Stomach (tissue), 9 donors: Measurements from ENCODE around the gene FAF2. TPM values are rescaled to one million over a fixed set of nuclear protein-coding genes. Genes with fewer than 3 reads are reported as not detected.

Experiments used
- DNase-seq, 2 donors: peaks; one replicate each; pipeline versions ENCODE4 v3.0.0 to v3.0.0-alpha.2; 2013 to 2019
- H3K27ac ChIP-seq, 5 donors: fragments of 200-600 bp in 4 of 5; sonication (generic) in 4 of 5; one replicate each; pipeline ENCODE4 v1.5.1; 2013 to 2019; ENCODE audit warnings: mild to moderate bottlenecking in 1 of 5, moderate library complexity in 1 of 5
- H3K27me3 ChIP-seq, 3 donors: fragments of 200-600 bp; sonication (generic); one replicate each; pipeline ENCODE4 v1.5.1; 2017 to 2019; ENCODE audit warnings: mixed run types in 1 of 3
- H3K36me3 ChIP-seq, 4 donors: fragments of 200-600 bp; sonication (generic); 1 replicate in 3 of 4; 2 replicates in 1 of 4; pipeline ENCODE4 v1.5.1; 2016 to 2019
- H3K4me1 ChIP-seq, 4 donors: fragments of 200-600 bp; sonication (generic); one replicate each; pipeline ENCODE4 v1.5.1; 2016 to 2019
- H3K4me3 ChIP-seq, 4 donors: fragments of 200-600 bp; sonication (generic) in 3 of 4; one replicate each; pipeline ENCODE4 v1.5.1; 2016 to 2019; ENCODE audit warnings: mild to moderate bottlenecking in 1 of 4
- H3K9me3 ChIP-seq, 4 donors: fragments of 200-600 bp; sonication (generic); one replicate each; pipeline ENCODE4 v1.5.1; 2016 to 2019
- CTCF ChIP-seq, 7 experiments: fragments of 450-650 bp in 4 of 7; fragments of 200-600 bp in 3 of 7; sonication (generic) in 3 of 7; IDR thresholded peaks; one replicate each; pipeline ENCODE4 v1.5.1; 2016 to 2019; ENCODE audit warnings: antibody characterized with exemption in 7 of 7, control low read depth in 2 of 7, mild to moderate bottlenecking in 1 of 7
- EP300 ChIP-seq: sonication (generic); formaldehyde crosslinking; IDR thresholded peaks from one replicate; pipeline ENCODE4 v1.6.1; 2017; ENCODE audit warnings: antibody characterized with exemption
- POLR2A ChIP-seq, 4 donors: fragments of 450-650 bp; IDR thresholded peaks; one replicate each; pipeline ENCODE4 v1.6.1; 2016; ENCODE audit warnings: antibody characterized with exemption in 4 of 4, control low read depth in 2 of 4, mild to moderate bottlenecking in 1 of 4, moderate library complexity in 1 of 4
- POLR2AphosphoS5 ChIP-seq, 3 donors: sonication (generic); formaldehyde crosslinking; IDR thresholded peaks; one replicate each; pipeline ENCODE4 v1.6.1; 2016; ENCODE audit warnings: antibody characterized with exemption in 3 of 3
- WGBS, 5 donors: extraction: QIAGEN DNeasy Blood & Tissue Kit in 3 of 5; methylation state at CpG; one replicate each; pipeline versions ENCODE4 v1.1.5 to v1.1.7; 2013 to 2018; 5-methylcytosine and 5-hydroxymethylcytosine counted together
- intact Hi-C: fragments of 100-400 bp; cut with DNase I; formaldehyde crosslinking; loops from one replicate; pipeline ENCODE4 v1.15.1; 2023; ENCODE audit warnings: low total_unique reads
- polyA plus RNA-seq, 3 donors: library from polyadenylated mRNA; stranded (reverse); fragments of 200-250 nt; gene quantifications; one replicate each; pipeline ENCODE4 v1.2.3, GENCODE V29; 2013
- total RNA-seq, 5 donors: library from RNA; depleted of rRNA; stranded (reverse); fragments of >200 nt; gene quantifications; one replicate each; pipeline versions ENCODE4 v1.1.0 to v1.2.3, GENCODE V29; 2014 to 2016
- donor health status: healthy with polysubstance abuse.
- donor health status: Bipolar disorder and iron deficiency.
- donor health status: healthy.

The FAF2 gene
- total and polyA plus RNA-seq, 8 donors = 5.7 to 57.2 (median 22.6) TPM

- no peaks in the 10 kb centered on the region for H3K27me3 ChIP-seq
- TF ChIP-seq EP300 (no peak), CTCF (IDR thresholded peaks at IDR 0.05) (no peak), POLR2AphosphoS5 (IDR thresholded peaks at IDR 0.05) (no peak), POLR2A (IDR thresholded peaks at IDR 0.05) (no peak)
- intact Hi-C loops = no loop called here
- peaks cover 0 to 9% (median 3%) of the 10 kb centered on the region in 4 donors for H3K36me3 ChIP-seq
- WGBS, 5 donors = 92 to 96% (median 95%) methylated on average over 7 of the region's 7 CpGs
- no peaks in the 10 kb centered on the region for H3K9me3 ChIP-seq
- no peak overlapping the region for H3K4me3 ChIP-seq
- H3K27ac ChIP-seq = no peak overlapping the region
- H3K4me1 ChIP-seq = peaks cover 13 to 58% (median 39%) of the 10 kb centered on the region in 4 donors
- DNase-seq = no peak
These were observed 15.1 kb downstream of the FAF2 start for GRCh38 chr5:176463113-176463764.

GRCh38 chr5:176466245-176466871 is 18.2 kb downstream of the FAF2 start:
- peak in 1 of 2 donors; percentile 12 for DNase-seq
- no peaks in the 10 kb centered on the region for H3K9me3 ChIP-seq
- 26 to 42% (median 35%) methylated on average over 6 of the region's 6 CpGs for WGBS, 5 donors
- peaks cover 13 to 45% (median 35%) of the 10 kb centered on the region in 4 donors for H3K4me1 ChIP-seq
- TF ChIP-seq POLR2A (IDR thresholded peaks at IDR 0.05) (no peak), CTCF (IDR thresholded peaks at IDR 0.05) (no peak), POLR2AphosphoS5 (IDR thresholded peaks at IDR 0.05) (peak in 2 of 3 donors; percentile 32 to 37), EP300 (no peak)
- peaks cover 4 to 15% (median 10%) of the 10 kb centered on the region in 4 donors for H3K36me3 ChIP-seq
- no peaks in the 10 kb centered on the region for H3K27me3 ChIP-seq
- peak overlapping the region in 3 of 5 donors; percentile 7 to 35 (median 27) for H3K27ac ChIP-seq
- intact Hi-C loops = no loop called here
- H3K4me3 ChIP-seq = no peak overlapping the region

DNA sequence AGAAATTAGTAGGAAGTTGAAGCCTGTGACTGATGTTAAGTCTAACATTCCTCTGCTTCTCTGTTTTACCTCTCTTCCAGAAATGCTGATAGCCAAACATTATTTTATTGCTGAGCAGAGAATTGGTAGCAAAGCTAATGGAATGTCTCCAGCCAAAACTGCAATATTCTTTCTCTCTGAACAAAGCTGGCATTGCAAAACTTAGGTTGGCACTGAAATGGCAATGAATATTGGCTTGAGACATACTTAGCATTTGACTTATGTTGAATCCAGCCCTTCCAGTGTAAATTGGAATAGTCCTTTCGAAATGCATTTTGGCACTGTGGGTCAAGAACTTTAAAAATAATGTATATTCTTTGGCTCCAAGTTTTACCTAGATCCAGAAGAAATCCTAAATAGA is 21.1 kb downstream of the FAF2 start:
- H3K9me3 ChIP-seq = no peaks in the 10 kb centered on the region
- no peak for DNase-seq
- H3K4me1 ChIP-seq = peaks cover 13 to 43% (median 27%) of the 10 kb centered on the region in 4 donors
- no peak for TF ChIP-seq EP300
- no peak for TF ChIP-seq POLR2A (IDR thresholded peaks at IDR 0.05)
- no peak for TF ChIP-seq POLR2AphosphoS5 (IDR thresholded peaks at IDR 0.05)
- no peak for TF ChIP-seq CTCF (IDR thresholded peaks at IDR 0.05)
- intact Hi-C loops = no loop called here
- no peak overlapping the region for H3K4me3 ChIP-seq
- peaks cover 4 to 26% (median 14%) of the 10 kb centered on the region in 4 donors for H3K36me3 ChIP-seq
- no peak overlapping the region for H3K27ac ChIP-seq
- WGBS, 5 donors = 93 to 98% (median 97%) methylated on average over 1 of the region's 1 CpG
- H3K27me3 ChIP-seq = no peaks in the 10 kb centered on the region

DNA sequence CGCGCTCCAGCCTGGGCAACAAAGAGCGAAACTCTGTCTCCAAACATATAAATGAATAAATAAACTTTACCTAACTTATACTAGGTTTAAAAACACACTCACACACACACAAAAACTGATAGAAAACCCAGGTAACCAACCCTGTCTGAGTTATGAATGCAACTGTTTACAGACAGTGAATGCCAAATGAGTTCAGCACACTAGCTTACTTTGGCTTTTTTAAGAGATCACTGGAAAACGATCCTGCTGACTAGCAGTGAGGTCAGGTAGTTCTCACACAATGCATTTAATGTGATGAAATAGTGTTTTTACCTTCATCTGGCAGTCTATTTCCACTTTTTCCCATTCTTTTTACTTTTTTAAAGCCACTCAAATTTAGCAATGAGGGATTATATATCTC is 22.4 kb downstream of the FAF2 start:
- Histone ChIP-seq H3K9me3 (no peaks in the 10 kb centered on the region), H3K27ac (no peak overlapping the region), H3K4me3 (no peak overlapping the region), H3K36me3 (peaks cover 4 to 28% (median 17%) of the 10 kb centered on the region in 4 donors), H3K27me3 (no peaks in the 10 kb centered on the region), H3K4me1 (peaks cover 11 to 31% (median 19%) of the 10 kb centered on the region in 4 donors)
- WGBS, 5 donors = 73 to 86% (median 84%) methylated on average over 4 of the region's 4 CpGs
- TF ChIP-seq POLR2A (IDR thresholded peaks at IDR 0.05) (no peak), POLR2AphosphoS5 (IDR thresholded peaks at IDR 0.05) (no peak), EP300 (no peak), CTCF (IDR thresholded peaks at IDR 0.05) (no peak)
- DNase-seq = no peak
- intact Hi-C loops = no loop called here
